MG63 (cell line): ENCODE results near the gene SAYSD1. TPM values are rescaled to one million over a fixed set of nuclear protein-coding genes. Genes with fewer than 3 reads are reported as not detected.
A peak's percentile ranks its signal among the peaks of the same experiment; 100 is the strongest.
"Not testable (repeated sequence)": the region's sequence is repeated elsewhere in the genome, so short reads cannot be mapped to it uniquely, and the experiment has no call there.

Experiments used
- DNase-seq: peaks from one replicate; pipeline ENCODE4 v3.0.0-alpha.2; 2020
- H3K27me3 ChIP-seq: fragments of 250-450 bp; sonication (Bioruptor Pico); 2 replicates; pipeline ENCODE4 v1.5.1; 2020; ENCODE audit warnings: mild to moderate bottlenecking, moderate library complexity
- H3K36me3 ChIP-seq: fragments of 250-450 bp; sonication (Bioruptor Pico); 2 replicates; pipeline ENCODE4 v1.5.1; 2020; ENCODE audit warnings: mild to moderate bottlenecking, moderate library complexity
- H3K4me3 ChIP-seq: fragments of 250-450 bp; sonication (Bioruptor Pico); 2 replicates; pipeline ENCODE4 v1.5.1; 2020; ENCODE audit warnings: mild to moderate bottlenecking, moderate library complexity
- H3K9me3 ChIP-seq: fragments of 250-450 bp; sonication (Bioruptor Pico); 2 replicates; pipeline ENCODE4 v1.5.1; 2020; ENCODE audit warnings: mild to moderate bottlenecking, moderate library complexity
- total RNA-seq: library from RNA; depleted of rRNA; stranded (reverse); fragments of >200 nt; shearing (Covaris generic); gene quantifications from 2 replicates; pipeline ENCODE4 v1.2.3, GENCODE V29; 2014; ENCODE audit warnings: low replicate concordance; rRNA removed

SAYSD1 gene, protein sequence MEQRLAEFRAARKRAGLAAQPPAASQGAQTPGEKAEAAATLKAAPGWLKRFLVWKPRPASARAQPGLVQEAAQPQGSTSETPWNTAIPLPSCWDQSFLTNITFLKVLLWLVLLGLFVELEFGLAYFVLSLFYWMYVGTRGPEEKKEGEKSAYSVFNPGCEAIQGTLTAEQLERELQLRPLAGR
- total RNA-seq, result 48.8 and 57.2 TPM in 2 replicates

DNA sequence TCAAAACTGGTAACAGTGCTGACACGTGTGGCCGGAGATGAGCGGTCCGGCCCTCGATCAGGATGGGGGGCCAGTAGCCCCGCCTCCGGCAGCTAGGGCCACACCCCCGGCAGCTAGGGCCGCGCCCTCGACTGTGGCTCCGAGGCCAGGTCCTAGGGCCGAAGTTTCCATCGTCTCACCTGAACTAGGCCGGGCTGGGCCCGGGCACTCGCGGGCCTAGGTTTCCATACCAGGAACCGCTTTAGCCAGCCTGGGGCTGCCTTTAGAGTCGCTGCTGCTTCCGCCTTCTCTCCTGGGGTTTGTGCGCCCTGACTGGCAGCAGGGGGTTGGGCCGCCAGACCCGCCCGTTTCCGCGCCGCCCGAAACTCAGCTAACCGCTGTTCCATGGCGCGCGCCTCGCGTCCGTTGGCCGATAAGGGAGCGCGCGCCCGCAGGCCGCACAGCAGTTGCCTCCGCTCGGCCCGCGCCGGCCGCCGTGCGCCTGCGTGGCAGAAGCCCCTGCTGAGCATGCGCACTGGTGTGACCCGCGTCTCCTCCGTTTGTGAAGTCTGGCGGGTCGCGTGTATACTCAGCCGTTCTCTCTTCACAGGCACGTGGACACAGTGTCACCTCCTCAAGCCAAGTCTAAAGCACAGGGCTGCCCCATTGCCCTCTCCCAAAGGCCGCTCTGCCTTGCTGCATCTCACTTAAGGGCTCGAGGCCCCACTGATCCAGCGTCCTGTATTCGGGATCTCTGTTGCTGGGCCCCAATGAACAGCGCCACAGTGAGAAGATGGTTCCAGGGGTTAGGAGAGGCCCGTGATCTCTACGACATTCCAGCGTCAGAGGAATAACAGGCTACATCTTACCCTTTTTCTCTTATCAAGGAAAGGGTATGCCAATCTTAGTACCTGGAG, at the start of gene SAYSD1:
TSS of gene SAYSD1 (minus strand) at position 483 of the 896 bp plus-strand sequence. CDS start at position 386, 97 bp downstream.
- H3K27me3 ChIP-seq, result 0 out of 2 replicates have a peak, but pooled peaks cover 3% of the 10 kb centered on the region
- peaks cover 17% of the 10 kb centered on the region for H3K36me3 ChIP-seq
- peak; percentile 100 for DNase-seq
- H3K9me3 ChIP-seq, result peaks cover 2% of the 10 kb centered on the region; the same call in 1 of the 2 replicates
- peak within 1 kb of the TSS; percentile 72 for H3K4me3 ChIP-seq

DNA sequence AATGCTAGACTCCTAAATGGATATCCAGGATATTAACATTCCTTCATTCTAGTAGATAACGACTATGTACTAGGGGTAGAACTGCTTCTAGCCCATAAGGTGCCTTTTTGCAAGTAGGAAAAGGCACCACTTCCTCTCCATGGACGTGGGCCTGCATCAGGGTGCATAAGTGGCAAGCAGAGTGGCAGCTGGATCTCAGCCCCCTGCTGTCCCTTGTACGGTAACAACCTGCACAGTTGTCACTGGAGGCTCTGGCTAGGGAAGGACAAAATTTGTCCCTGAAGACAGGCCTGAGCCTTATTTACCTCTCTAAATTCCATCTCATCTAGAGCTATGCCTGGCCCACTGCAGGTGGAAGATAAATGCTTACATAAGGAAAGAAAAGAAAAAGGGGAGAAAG, 42.5 kb upstream of the SAYSD1 start:
- Histone ChIP-seq H3K4me3 (no peak overlapping the region), H3K27me3 (peaks cover under 1% of the 10 kb centered on the region), H3K36me3 (no peaks in the 10 kb centered on the region), H3K9me3 (peaks cover 13% of the 10 kb centered on the region)
- DNase-seq, result no peak

DNA sequence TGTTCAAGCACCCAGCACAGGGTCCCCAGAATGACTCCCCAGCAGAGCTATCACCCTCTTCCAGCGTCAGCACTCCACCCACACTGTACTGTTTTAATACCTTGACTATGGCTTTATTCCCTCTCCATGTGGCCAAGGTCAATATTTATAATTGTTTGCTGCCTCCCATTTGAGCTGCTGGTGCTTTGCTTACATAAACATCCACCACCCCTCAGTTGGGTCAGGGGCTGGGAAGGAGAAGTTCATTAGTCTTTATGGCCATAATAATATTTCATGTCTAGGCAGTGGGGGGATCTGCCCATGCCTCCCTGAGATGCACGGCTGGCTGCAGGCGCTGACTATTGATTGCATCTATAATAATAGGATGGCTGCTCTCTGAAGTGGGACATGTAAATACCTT, 41.8 kb upstream of the SAYSD1 start:
- peaks cover 8% of the 10 kb centered on the region for H3K27me3 ChIP-seq
- DNase-seq, result no peak
- H3K4me3 ChIP-seq, result no peak overlapping the region
- peaks cover 13% of the 10 kb centered on the region for H3K9me3 ChIP-seq
- no peaks in the 10 kb centered on the region for H3K36me3 ChIP-seq

DNA sequence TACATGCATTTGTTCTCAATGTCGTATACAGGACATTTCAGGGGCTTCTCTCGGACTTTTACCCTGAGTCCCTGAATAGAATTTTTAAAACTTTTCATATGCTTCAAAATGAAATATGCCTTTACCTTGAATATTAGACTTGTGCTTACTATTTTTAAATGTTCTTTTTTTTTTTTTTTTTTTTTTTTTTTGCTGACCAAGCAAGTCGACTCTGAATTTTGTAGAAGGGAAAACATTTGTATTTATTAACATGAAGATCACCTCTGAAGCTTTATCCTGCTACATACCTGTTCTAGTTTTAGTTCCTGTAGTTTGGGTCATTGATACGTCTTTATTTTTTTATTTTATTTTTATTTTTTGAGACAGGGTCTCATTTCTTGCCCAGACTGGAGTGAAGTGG, 39.7 kb upstream of the SAYSD1 start:
- Histone ChIP-seq H3K9me3 (peaks cover 11% of the 10 kb centered on the region), H3K4me3 (no peak overlapping the region), H3K36me3 (no peaks in the 10 kb centered on the region), H3K27me3 (peaks cover 29% of the 10 kb centered on the region)
- DNase-seq, result no peak

DNA sequence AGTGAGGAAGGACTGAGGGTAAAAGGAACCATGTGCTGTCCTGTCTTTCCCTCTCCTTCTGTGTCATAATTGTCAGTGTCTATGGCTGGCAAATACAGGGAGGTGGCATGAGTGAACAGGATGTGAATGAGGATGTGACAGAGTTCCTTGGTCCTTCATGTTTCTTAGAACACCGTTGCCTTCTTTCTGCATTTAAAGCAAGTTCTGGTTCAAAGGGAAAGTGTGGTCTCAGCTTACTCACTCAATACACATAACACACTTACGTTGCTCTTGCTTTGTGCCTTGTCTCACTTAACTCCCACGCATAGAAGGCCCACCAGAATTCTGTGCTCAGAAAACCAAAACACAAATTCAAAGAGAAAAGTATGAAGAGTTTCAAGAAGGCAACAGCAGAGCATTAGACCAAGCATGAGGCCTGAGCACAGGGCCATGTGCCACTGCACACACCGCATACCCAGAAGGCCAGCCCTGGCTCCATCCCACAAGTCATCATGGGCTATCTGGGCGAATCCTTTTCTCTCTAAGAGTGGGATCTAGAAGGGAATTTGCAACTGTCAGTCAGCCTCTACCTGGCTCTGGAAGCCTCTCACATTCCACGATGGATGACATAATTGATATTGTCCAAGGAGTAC, 38.9 kb upstream of the SAYSD1 start:
- Histone ChIP-seq H3K4me3 (no peak overlapping the region), H3K36me3 (no peaks in the 10 kb centered on the region), H3K9me3 (peaks cover 2% of the 10 kb centered on the region; the same call in 1 of the 2 replicates), H3K27me3 (peaks cover 35% of the 10 kb centered on the region)
- DNase-seq, result no peak

DNA sequence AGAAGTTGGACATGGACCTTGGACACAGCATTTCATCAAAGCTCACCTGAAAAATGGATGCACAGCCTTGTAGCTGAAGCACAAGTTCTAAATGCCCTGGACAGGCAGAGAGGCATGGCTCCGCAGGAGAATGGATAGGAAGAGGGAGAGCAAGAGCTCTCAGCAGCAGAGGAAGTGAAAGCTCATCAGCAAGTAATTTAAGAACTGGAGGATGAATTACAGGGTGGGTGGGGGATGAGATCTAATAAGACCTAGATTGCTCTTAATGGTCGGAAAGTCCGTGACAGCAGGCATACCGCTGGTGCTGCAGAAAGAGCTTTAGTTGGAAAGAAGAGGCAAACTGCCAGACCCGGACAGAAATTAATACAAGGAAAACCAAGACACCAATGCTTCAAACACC, 37.3 kb upstream of the SAYSD1 start:
- peaks cover 48% of the 10 kb centered on the region for H3K27me3 ChIP-seq
- H3K4me3 ChIP-seq, result no peak overlapping the region
- no peaks in the 10 kb centered on the region for H3K9me3 ChIP-seq
- DNase-seq, result no peak
- no peaks in the 10 kb centered on the region for H3K36me3 ChIP-seq

DNA sequence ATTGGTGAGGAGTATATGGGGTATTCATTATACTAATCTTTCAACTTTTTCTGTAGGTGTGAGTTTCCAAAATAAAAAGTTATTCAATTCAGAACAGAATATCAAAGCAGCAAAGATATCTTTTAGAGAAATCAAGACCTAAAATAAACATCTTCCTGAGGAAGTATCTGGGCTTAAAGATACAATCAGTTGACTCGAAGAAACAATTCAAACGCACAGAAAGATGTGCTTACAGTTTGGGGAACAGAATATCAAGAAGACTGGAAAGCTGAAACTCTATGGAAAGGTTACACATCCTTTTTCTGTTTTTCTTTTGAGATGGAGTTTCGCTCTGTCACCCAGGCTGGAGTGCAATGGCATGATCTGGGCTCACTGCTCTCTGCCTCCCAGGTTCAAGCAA, 36.2 kb upstream of the SAYSD1 start:
- DNase-seq, result no peak
- peaks cover 52% of the 10 kb centered on the region for H3K27me3 ChIP-seq
- no peaks in the 10 kb centered on the region for H3K36me3 ChIP-seq
- H3K4me3 ChIP-seq, result no peak overlapping the region
- no peaks in the 10 kb centered on the region for H3K9me3 ChIP-seq

DNA sequence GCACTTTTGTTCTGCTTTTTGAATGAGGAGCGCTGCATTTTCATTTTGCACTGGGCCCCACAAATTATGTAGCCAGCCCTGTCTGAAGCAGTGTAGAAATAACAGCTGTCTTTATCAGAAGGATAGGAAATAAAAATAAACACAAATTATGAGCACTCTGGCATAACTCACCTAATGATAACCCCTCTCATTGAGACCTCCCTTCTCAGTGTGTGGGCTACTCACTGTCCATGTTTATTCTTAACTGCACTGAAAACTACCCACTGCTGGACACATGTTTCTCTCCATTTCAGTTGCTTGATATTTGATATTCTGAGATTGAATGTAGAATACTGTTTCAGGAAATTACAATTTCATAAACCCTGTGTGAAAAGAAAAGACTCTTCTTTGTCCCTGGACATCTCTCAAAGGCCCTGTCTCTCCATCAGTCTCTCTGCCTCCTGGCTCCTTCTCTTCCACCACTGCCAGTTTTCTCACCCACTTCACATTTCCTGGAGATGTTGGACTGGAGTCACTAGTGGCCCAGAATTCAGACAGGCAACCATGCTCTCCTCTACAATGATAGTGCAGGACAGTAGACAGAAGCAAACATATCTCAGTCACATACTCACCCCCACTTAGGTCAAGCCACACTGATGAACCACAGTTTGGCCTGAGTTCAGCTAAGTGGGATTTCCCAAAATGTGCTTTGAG, 29.6 kb upstream of the SAYSD1 start:
- H3K4me3 ChIP-seq, result no peak overlapping the region
- no peaks in the 10 kb centered on the region for H3K9me3 ChIP-seq
- no peak for DNase-seq
- H3K27me3 ChIP-seq, result peaks cover 51% of the 10 kb centered on the region
- no peaks in the 10 kb centered on the region for H3K36me3 ChIP-seq

DNA sequence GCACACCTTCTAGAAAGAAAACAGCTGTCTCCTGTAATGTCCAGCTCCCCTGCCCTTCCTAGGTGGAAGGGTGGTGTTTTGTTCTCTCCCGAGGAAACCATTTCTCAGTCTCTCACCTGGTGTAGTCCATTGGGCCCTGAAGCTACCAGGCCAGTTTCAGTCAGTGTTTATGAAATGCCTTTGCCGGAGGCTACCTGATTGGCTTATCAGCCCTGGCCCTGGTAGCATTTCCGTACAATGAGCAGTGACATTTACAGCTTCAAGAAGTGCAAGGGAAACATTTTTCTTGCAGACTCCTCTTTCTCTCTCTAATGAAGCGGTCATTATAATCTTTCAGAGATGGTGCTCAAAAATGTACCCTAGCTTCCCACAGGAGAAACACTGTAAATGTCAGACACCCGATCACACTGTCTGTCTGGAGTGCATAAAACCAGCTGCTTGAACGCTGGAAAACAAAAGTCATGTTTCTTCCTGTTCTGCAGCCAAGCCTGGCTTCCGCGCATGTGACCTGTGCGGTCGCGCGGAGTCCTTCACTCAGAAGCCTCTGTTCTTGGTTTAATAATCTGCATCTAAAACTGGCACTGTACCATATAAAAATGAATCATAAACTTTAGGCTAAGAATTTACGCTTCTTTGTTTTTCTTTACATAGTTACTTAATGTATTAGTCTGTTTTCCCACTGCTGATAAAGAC, 28.4 kb upstream of the SAYSD1 start:
- DNase-seq, result no peak
- no peaks in the 10 kb centered on the region for H3K36me3 ChIP-seq
- no peaks in the 10 kb centered on the region for H3K9me3 ChIP-seq
- H3K4me3 ChIP-seq, result no peak overlapping the region
- H3K27me3 ChIP-seq, result peaks cover 45% of the 10 kb centered on the region

DNA sequence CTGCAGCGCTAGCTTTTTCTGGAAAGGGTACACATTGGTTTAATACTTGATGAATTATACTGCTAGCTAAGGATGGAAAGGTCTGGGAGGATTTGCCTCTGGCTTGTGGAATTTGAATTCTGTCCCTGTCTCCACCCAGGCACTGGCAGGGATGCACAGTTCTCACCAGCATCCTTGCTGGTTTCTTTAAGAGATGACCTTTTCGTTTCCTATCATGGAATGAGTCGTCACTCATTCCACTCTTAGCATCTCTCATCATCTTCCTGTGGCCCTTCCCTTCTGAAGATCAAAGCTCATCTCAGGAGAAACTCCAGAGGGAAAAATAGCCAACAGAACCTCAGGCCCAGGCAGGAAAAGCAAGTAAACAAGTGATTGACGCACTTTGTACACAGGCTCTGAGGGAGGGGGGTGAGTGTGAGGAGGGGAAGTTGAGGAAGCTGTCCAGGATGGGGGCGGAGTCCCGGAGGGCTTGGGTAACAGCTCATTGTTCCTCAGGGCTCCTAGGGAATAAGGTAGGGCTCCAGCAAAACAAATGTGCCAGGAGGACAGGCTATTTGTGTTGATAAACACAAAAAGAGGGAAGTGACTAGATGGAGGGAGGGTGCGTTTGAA, 25.7 kb upstream of the SAYSD1 start:
- H3K4me3 ChIP-seq, result no peak overlapping the region
- no peaks in the 10 kb centered on the region for H3K36me3 ChIP-seq
- H3K27me3 ChIP-seq, result peaks cover 40% of the 10 kb centered on the region
- no peak for DNase-seq
- peaks cover 7% of the 10 kb centered on the region for H3K9me3 ChIP-seq

DNA sequence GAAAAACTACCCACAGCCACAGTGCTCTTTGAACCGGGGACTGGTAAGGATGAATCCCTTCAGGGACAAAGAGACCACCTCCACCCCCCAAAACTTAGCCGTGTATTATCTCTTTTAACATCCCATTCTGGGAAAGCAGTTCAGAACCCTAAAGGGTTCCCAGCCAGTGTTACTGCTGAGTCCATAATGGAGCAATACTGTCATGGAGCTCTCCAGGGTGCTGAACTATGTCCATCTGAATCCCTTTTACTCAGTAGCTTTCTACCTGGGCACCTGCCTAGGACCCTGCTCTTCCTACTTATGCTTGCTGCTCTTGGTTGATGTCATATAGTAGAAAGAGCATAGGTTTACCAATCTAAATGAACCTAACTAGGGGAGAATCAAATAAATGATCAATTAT, 22.3 kb upstream of the SAYSD1 start:
- Histone ChIP-seq H3K36me3 (no peaks in the 10 kb centered on the region), H3K4me3 (no peak overlapping the region), H3K9me3 (peaks cover 13% of the 10 kb centered on the region), H3K27me3 (peaks cover 37% of the 10 kb centered on the region)
- DNase-seq, result peak; percentile 56

DNA sequence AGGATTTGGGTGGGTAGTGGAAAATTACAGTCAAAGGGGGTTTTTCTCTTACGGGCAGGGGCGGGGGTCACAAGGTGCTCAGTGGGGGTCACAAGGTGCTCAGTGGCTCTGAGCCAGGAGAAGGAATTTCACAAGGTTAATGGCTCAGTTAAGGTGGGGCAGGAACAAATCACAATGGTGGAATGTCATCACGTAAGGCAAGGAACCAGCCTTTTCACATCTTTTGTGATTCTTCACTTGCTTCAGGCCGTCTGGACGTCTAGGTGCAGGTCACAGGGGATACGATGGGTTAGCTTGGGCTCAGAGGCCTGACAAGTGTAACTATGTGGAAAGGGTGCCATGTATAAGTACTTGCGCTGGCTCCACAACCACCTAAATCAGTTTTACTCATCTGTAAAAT, 21.2 kb upstream of the SAYSD1 start:
- not testable (repeated sequence) for H3K4me3 ChIP-seq, DNase-seq, H3K36me3 ChIP-seq
- Histone ChIP-seq H3K27me3 (peaks cover 29% of the 10 kb centered on the region), H3K9me3 (peaks cover 15% of the 10 kb centered on the region)

DNA sequence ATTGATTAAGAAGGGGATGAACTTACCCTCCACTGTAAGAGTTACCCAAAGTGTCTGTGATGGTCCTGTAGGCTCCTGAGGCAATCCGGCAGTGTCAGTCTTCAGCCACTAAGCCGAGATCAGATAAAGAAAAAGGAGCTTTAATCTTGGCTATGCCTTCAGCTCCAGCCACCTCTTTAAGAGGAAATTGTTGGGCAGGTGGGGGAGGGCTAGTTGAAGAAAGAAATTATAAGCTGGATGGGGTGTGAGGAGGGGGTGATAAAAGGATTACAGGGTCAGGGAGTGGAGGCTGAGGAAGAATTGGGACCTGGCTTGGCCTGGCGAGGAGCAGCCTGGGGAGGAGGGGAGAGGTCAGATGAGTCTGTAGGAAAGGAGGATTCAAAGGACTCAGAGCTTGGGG, 19.8 kb upstream of the SAYSD1 start:
- DNase-seq, H3K36me3 ChIP-seq, H3K4me3 ChIP-seq: not testable (repeated sequence)
- Histone ChIP-seq H3K9me3 (peaks cover 16% of the 10 kb centered on the region), H3K27me3 (peaks cover 16% of the 10 kb centered on the region)

DNA sequence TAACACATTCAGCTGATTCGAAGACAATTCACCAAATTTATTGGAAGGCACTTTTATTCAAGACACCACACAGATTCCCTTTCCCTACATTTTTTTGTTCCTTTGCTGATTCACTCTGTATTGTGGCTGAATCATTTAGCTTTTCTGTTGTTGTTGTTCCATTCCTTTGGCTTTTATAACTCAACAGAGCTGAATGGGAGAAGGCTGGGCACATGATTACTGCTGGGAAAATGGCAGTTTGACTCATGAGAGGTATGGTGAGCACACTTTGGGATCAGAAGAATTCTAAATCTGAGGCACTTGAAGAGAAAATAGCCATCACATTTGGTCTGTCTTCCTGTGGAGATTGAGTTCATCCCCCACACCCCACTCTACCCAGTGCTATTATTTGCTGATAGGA, 15.7 kb upstream of the SAYSD1 start:
- no peak overlapping the region for H3K4me3 ChIP-seq
- H3K36me3 ChIP-seq, result no peaks in the 10 kb centered on the region
- peaks cover 3% of the 10 kb centered on the region; the same call in 1 of the 2 replicates for H3K27me3 ChIP-seq
- H3K9me3 ChIP-seq, result peaks cover 16% of the 10 kb centered on the region; the same call in 1 of the 2 replicates
- no peak for DNase-seq

DNA sequence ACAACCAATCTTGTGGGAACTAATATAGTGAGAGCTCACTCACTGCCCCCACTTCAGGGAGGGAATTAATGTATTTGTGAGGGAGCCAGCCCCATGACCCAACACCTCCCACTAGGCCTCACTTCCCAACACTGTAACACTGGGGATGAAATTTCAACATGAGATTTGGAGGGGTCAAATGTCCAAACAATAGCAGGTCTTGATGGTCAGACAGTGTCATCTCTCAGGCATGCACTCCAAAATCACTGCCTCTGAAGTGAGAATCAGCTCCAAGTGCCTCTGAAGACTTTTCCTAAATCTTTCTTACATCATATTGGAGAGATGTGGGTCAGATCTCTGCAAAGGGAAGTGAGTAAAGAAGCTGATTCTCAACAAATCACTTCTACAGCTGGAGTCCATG, 13.8 kb upstream of the SAYSD1 start:
- no peak for DNase-seq
- Histone ChIP-seq H3K4me3 (no peak overlapping the region), H3K36me3 (no peaks in the 10 kb centered on the region), H3K9me3 (peaks cover 14% of the 10 kb centered on the region; the same call in 1 of the 2 replicates), H3K27me3 (peaks cover 2% of the 10 kb centered on the region; the same call in 1 of the 2 replicates)

DNA sequence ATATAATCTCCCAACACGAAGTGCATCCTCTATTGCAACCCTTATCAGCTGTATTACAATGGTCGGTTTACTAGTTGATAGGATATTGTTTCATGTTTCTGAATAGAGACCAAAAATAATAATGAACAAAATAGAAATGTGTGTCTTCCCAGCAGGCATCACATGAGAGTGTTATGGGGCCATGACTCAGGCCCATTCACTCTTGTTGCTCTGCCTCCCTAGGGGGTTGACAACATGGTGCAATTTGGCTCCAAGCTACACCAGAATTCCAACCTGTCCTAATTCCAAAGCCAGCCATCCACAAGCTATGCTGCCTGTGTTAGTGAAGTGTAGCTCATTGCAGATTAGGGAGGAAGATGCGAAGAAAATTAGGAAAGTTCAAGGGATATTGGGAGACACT, 13.1 kb upstream of the SAYSD1 start:
- peak; percentile 55 for DNase-seq
- H3K4me3 ChIP-seq, result no peak overlapping the region
- peaks cover 10% of the 10 kb centered on the region; the same call in 1 of the 2 replicates for H3K9me3 ChIP-seq
- no peaks in the 10 kb centered on the region for H3K36me3 ChIP-seq
- H3K27me3 ChIP-seq, result peaks cover 2% of the 10 kb centered on the region; the same call in 1 of the 2 replicates
